OCI-LY7 (cell line): ENCODE measurements around the gene KSR1.

ENCODE experiments used
- EZH2phosphoT487 ChIP-seq: fragments of 200-600 bp; sonication (generic); IDR thresholded peaks from 2 replicates; pipeline ENCODE4 v1.6.1; 2018; ENCODE audit warnings: low read depth, borderline replicate concordance, mild to moderate bottlenecking, mixed run types, antibody characterized with exemption, low read length, moderate library complexity, mixed read lengths
- TF ChIP-seq, protein P1 (sequence below): fragments of 200-600 bp; sonication (generic); conservative IDR thresholded peaks from 2 replicates; pipeline ENCODE4 v1.5.1; 2014; ENCODE audit warnings: mild to moderate bottlenecking, antibody characterized with exemption, low read length, moderate library complexity, mixed read lengths

DNA sequence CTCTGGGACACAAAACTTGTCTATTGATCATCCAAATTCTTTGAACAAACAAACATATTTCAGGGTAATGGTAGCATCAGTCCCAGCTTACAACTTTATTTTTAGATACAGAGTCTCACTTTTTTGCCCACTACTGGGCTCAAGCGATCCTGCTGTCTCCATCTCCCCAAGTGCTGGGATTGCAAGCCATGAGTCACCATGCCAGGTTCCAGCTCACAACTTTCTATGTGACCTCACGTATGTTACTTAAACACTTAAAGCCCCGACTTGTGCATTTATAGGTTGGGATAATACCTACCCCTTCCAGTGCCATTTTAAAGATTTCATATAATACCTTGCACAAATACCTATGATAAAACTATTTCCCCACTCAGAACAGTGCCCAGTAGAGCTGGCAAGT, 42.0 kb upstream of the KSR1 start:
- TF ChIP-seq, protein P1, sequence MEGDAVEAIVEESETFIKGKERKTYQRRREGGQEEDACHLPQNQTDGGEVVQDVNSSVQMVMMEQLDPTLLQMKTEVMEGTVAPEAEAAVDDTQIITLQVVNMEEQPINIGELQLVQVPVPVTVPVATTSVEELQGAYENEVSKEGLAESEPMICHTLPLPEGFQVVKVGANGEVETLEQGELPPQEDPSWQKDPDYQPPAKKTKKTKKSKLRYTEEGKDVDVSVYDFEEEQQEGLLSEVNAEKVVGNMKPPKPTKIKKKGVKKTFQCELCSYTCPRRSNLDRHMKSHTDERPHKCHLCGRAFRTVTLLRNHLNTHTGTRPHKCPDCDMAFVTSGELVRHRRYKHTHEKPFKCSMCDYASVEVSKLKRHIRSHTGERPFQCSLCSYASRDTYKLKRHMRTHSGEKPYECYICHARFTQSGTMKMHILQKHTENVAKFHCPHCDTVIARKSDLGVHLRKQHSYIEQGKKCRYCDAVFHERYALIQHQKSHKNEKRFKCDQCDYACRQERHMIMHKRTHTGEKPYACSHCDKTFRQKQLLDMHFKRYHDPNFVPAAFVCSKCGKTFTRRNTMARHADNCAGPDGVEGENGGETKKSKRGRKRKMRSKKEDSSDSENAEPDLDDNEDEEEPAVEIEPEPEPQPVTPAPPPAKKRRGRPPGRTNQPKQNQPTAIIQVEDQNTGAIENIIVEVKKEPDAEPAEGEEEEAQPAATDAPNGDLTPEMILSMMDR, result no peak
- no peak for TF ChIP-seq EZH2phosphoT487
